Measurements from ENCODE around the gene ZNF467.

- no peak for TF ChIP-seq JUN (IDR thresholded peaks at IDR 0.05; ENCODE audit: low read depth, low read length)
- no peak for TF ChIP-seq POLR2AphosphoS5 (IDR thresholded peaks at IDR 0.05; ENCODE audit: low read depth, low read length)
- no peak for TF ChIP-seq ATF3 (IDR thresholded peaks at IDR 0.05; ENCODE audit: insufficient read depth, low read depth, low read length)
- TF ChIP-seq ZNF274 (IDR thresholded peaks at IDR 0.05; ENCODE audit: borderline replicate concordance, extremely low read depth, low read length) = no peak
- no peak for TF ChIP-seq POLR2A (IDR thresholded peaks at IDR 0.05; ENCODE audit: control extremely low read depth in 1 of 2, low read depth in 2 of 2, low read length in 2 of 2)
- no peak for TF ChIP-seq MAX (IDR thresholded peaks at IDR 0.05)
- TF ChIP-seq CTCF (IDR thresholded peaks at IDR 0.05; ENCODE audit: control extremely low read depth in 1 of 3, insufficient read depth in 1 of 3, low read depth in 1 of 3, low read length in 3 of 3) = no peak
- TF ChIP-seq RAD21 (IDR thresholded peaks at IDR 0.05 in 1 of 2, conservative IDR thresholded peaks at IDR 0.05 in 1 of 2; ENCODE audit: low read depth in 2 of 2, low read length in 2 of 2) = no peak
- no peak for TF ChIP-seq SRF (IDR thresholded peaks at IDR 0.05; ENCODE audit: low read depth, low read length)
- TF ChIP-seq SIN3A (conservative IDR thresholded peaks at IDR 0.05 in 1 of 2, IDR thresholded peaks at IDR 0.05 in 1 of 2; ENCODE audit: low read depth in 1 of 2, low read length in 2 of 2) = no peak
- TF ChIP-seq TCF12 (IDR thresholded peaks at IDR 0.05; ENCODE audit: low read depth, low read length) = no peak
- TF ChIP-seq EGR1 (IDR thresholded peaks at IDR 0.05; ENCODE audit: borderline replicate concordance, low read depth, low read length) = no peak
- TF ChIP-seq GTF2F1 (IDR thresholded peaks at IDR 0.05; ENCODE audit: borderline replicate concordance, low read depth, low read length) = no peak
- TF ChIP-seq CEBPB (IDR thresholded peaks at IDR 0.05; ENCODE audit: low read depth, low read length) = no peak
Observed at GRCh38 chr7:149716932-149717307, 56.5 kb downstream of the ZNF467 start.

All from H1 (cell line).